ENCODE measurements around the gene ACYP1. TPM values are rescaled to one million over a fixed set of nuclear protein-coding genes. Genes with fewer than 3 reads are reported as not detected.

Gene ACYP1
- total RNA-seq, 1 experiment from 2014 or later, result 23.5 TPM

- H4K20me1 ChIP-seq (ENCODE audit: low read length), result no peaks in the 10 kb centered on the region
- H3K9ac ChIP-seq (ENCODE audit: low read length), result no peak overlapping the region
- no peaks in the 10 kb centered on the region for H3K9me3 ChIP-seq (ENCODE audit: low read length)
- no peaks in the 10 kb centered on the region for H3K27me3 ChIP-seq (ENCODE audit: low read length)
- no peak overlapping the region for H3K27ac ChIP-seq (ENCODE audit: low read length)
- TF ChIP-seq, protein P1, sequence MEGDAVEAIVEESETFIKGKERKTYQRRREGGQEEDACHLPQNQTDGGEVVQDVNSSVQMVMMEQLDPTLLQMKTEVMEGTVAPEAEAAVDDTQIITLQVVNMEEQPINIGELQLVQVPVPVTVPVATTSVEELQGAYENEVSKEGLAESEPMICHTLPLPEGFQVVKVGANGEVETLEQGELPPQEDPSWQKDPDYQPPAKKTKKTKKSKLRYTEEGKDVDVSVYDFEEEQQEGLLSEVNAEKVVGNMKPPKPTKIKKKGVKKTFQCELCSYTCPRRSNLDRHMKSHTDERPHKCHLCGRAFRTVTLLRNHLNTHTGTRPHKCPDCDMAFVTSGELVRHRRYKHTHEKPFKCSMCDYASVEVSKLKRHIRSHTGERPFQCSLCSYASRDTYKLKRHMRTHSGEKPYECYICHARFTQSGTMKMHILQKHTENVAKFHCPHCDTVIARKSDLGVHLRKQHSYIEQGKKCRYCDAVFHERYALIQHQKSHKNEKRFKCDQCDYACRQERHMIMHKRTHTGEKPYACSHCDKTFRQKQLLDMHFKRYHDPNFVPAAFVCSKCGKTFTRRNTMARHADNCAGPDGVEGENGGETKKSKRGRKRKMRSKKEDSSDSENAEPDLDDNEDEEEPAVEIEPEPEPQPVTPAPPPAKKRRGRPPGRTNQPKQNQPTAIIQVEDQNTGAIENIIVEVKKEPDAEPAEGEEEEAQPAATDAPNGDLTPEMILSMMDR (conservative IDR thresholded peaks at IDR 0.05; ENCODE audit: low read depth, low read length), result no peak
- TF ChIP-seq EZH2phosphoT487 (IDR thresholded peaks at IDR 0.05; ENCODE audit: borderline replicate concordance, low read length) (no peak), EZH2 (IDR thresholded peaks at IDR 0.05; ENCODE audit: low read length, unreplicated experiment) (no peak)
- no peak overlapping the region for H3K4me3 ChIP-seq (ENCODE audit: low read length)
- peak; percentile 19 for DNase-seq
- no peaks in the 10 kb centered on the region for H3F3A ChIP-seq (ENCODE audit: low read length, unreplicated experiment)
- no peaks in the 10 kb centered on the region for H3K79me2 ChIP-seq (ENCODE audit: low read length)
- POLR2A ChIA-PET (ENCODE audit: unreplicated experiment), result no interaction called here
- peaks cover 27% of the 10 kb centered on the region for H3K36me3 ChIP-seq (ENCODE audit: low read depth, low read length)
- no TSS peak for BruUV-seq (replicated peaks)
- H2AFZ ChIP-seq (ENCODE audit: low read length), result no peak overlapping the region
- intact Hi-C loops (cut with micrococcal nuclease), result no loop called here
- H3K4me1 ChIP-seq (ENCODE audit: insufficient read depth, low read length), result peaks cover 10% of the 10 kb centered on the region; the same call in 1 of the 2 replicates
- ATAC-seq, result peak; percentile 29
- CTCF ChIA-PET, result no interaction called here
- H3K4me2 ChIP-seq (ENCODE audit: low read length), result no peak overlapping the region
- no peaks in the 10 kb centered on the region for H3K9me2 ChIP-seq (replicated peaks; ENCODE audit: low read length)
Measured at GRCh38 chr14:75025082-75025481, 38.7 kb downstream of the ACYP1 start.

GRCh38 chr14:75023108-75023507 is 40.7 kb downstream of the ACYP1 start:
- Histone ChIP-seq H3K79me2 (ENCODE audit: low read length) (no peaks in the 10 kb centered on the region), H3K9me3 (ENCODE audit: low read length) (no peaks in the 10 kb centered on the region), H3K9me2 (replicated peaks; ENCODE audit: low read length) (no peaks in the 10 kb centered on the region), H3K9ac (ENCODE audit: low read length) (no peak overlapping the region), H3F3A (ENCODE audit: low read length, unreplicated experiment) (no peaks in the 10 kb centered on the region), H3K36me3 (ENCODE audit: low read depth, low read length) (peaks cover 31% of the 10 kb centered on the region), H4K20me1 (ENCODE audit: low read length) (no peaks in the 10 kb centered on the region), H3K27me3 (ENCODE audit: low read length) (no peaks in the 10 kb centered on the region), H3K4me3 (ENCODE audit: low read length) (no peak overlapping the region), H3K4me2 (ENCODE audit: low read length) (no peak overlapping the region), H3K27ac (ENCODE audit: low read length) (no peak overlapping the region), H2AFZ (ENCODE audit: low read length) (no peak overlapping the region), H3K4me1 (ENCODE audit: insufficient read depth, low read length) (peaks cover 15% of the 10 kb centered on the region; the same call in 1 of the 2 replicates)
- TF ChIP-seq, protein P1 (conservative IDR thresholded peaks at IDR 0.05; ENCODE audit: low read depth, low read length), result no peak
- no peak for TF ChIP-seq EZH2 (IDR thresholded peaks at IDR 0.05; ENCODE audit: low read length, unreplicated experiment)
- TF ChIP-seq EZH2phosphoT487 (IDR thresholded peaks at IDR 0.05; ENCODE audit: borderline replicate concordance, low read length), result no peak
- CTCF ChIA-PET, result interaction anchor here (0.7 to 1.4 kb wide), 2 partner anchors 77 to 78 kb away, joined by 3 to 4 read pairs; no protein-coding TSS in a partner anchor
- ATAC-seq, result no peak
- POLR2A ChIA-PET (ENCODE audit: unreplicated experiment), result no interaction called here
- intact Hi-C loops (cut with micrococcal nuclease), result no loop called here
- no peak for DNase-seq
- no TSS peak for BruUV-seq (replicated peaks)

DNA sequence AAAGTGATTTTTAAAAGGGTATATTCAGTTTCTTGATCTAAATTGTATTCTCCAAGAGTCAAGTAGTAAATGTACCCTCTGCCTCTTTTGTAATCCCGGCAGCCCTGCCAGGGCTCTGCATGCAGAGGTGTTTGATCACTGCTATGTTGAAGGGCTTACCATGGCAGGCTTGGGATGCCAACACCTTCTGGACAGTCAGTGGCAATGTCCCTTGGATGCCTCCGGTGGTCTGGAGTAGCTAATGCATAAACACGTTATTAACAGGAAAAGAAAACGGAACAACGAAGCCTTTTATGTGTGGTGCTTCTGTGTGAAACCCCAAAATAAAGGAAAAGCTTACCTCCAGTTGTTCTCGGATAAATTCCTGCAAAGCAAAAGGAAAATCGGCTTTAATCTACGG is 41.2 kb downstream of the ACYP1 start:
- POLR2A ChIA-PET (ENCODE audit: unreplicated experiment), result no interaction called here
- Histone ChIP-seq H3K4me3 (ENCODE audit: low read length) (no peak overlapping the region), H2AFZ (ENCODE audit: low read length) (no peak overlapping the region), H3K36me3 (ENCODE audit: low read depth, low read length) (peaks cover 31% of the 10 kb centered on the region), H3K9ac (ENCODE audit: low read length) (no peak overlapping the region), H3F3A (ENCODE audit: low read length, unreplicated experiment) (no peaks in the 10 kb centered on the region), H3K4me1 (ENCODE audit: insufficient read depth, low read length) (peaks cover 15% of the 10 kb centered on the region; the same call in 1 of the 2 replicates), H3K27ac (ENCODE audit: low read length) (no peak overlapping the region), H4K20me1 (ENCODE audit: low read length) (no peaks in the 10 kb centered on the region), H3K9me2 (replicated peaks; ENCODE audit: low read length) (no peaks in the 10 kb centered on the region), H3K9me3 (ENCODE audit: low read length) (no peaks in the 10 kb centered on the region), H3K4me2 (ENCODE audit: low read length) (no peak overlapping the region), H3K79me2 (ENCODE audit: low read length) (no peaks in the 10 kb centered on the region), H3K27me3 (ENCODE audit: low read length) (no peaks in the 10 kb centered on the region)
- DNase-seq, result peak; percentile 33
- no peak for TF ChIP-seq EZH2 (IDR thresholded peaks at IDR 0.05; ENCODE audit: low read length, unreplicated experiment)
- TF ChIP-seq, protein P1 (conservative IDR thresholded peaks at IDR 0.05; ENCODE audit: low read depth, low read length), result peak; percentile 68
- no peak for TF ChIP-seq EZH2phosphoT487 (IDR thresholded peaks at IDR 0.05; ENCODE audit: borderline replicate concordance, low read length)
- peak; percentile 58 for ATAC-seq
- CTCF ChIA-PET, result interaction anchor here (0.7 to 1.4 kb wide), 2 partner anchors 77 to 78 kb away, joined by 3 to 4 read pairs; no protein-coding TSS in a partner anchor
- intact Hi-C loops (cut with micrococcal nuclease), result no loop called here
- no TSS peak for BruUV-seq (replicated peaks)
